ENCODE results near the gene PPP2R5C. TPM values are rescaled to one million over a fixed set of nuclear protein-coding genes. Genes with fewer than 3 reads are reported as not detected.

PPP2R5C gene
- total and polyA plus RNA-seq, 2 of the 8 experiments (the other 6 are each of a cell fraction or from before 2014, with no cell fraction given), result 49.6 to 95.9 TPM

- no peak overlapping the region for H2AFZ ChIP-seq (ENCODE audit: low read length)
- peaks cover 2% of the 10 kb centered on the region; the same call in 1 of the 2 replicates for H3K79me1 ChIP-seq (ENCODE audit: low read depth, low read length)
- no peak for DNase-seq (ENCODE audit: low read depth in 1 of 2, low spot score in 2 of 2)
- H3K18ac ChIP-seq (ENCODE audit: extremely low read depth, low read length), result no peak overlapping the region
- no peak overlapping the region for H2BK15ac ChIP-seq (ENCODE audit: low read length)
- H3K36me3 ChIP-seq (ENCODE audit: control insufficient read depth in 2 of 4, insufficient read depth in 4 of 4, low read length in 3 of 4), result no peaks in the 10 kb centered on the region; a peak in 2 of 8 replicates
- H3K79me2 ChIP-seq (ENCODE audit: control insufficient read depth in 1 of 2, insufficient read depth in 2 of 2, low read length in 2 of 2), result peaks cover 0 to 7% of the 10 kb centered on the region in 2 experiments; a peak in 1 of 4 replicates
- no peak overlapping the region for H3K14ac ChIP-seq (ENCODE audit: insufficient read length)
- no peak overlapping the region for H3K9ac ChIP-seq (replicated peaks in 1 of 4; ENCODE audit: extremely low read depth in 1 of 4, low read depth in 3 of 4, low read length in 3 of 4)
- no peak overlapping the region for H4K91ac ChIP-seq (replicated peaks; ENCODE audit: insufficient read length, low read length)
- no peak overlapping the region for H4K8ac ChIP-seq (ENCODE audit: extremely low read depth, insufficient read depth, low read length)
- H4K5ac ChIP-seq (ENCODE audit: insufficient read length, low read depth, low read length), result no peak overlapping the region
- WGBS, 2 experiments (ENCODE audit: extremely low coverage in 1 of 2, insufficient coverage in 1 of 2, insufficient read length in 1 of 2, insufficient replicate concordance in 2 of 2, low coverage in 1 of 2, low lambda C conversion rate in 2 of 2, missing lambda C conversion rate in 1 of 2), result 94% methylated on average over 7 of the region's 7 CpGs; no CpG with 5 or more reads in 1 of the 2 experiments
- H2BK120ac ChIP-seq (replicated peaks; ENCODE audit: low read depth, low read length), result no peak overlapping the region
- H3K4me3 ChIP-seq (ENCODE audit: extremely low read depth in 1 of 4, insufficient read depth in 2 of 4, low read depth in 3 of 4, low read length in 4 of 4), result no peak overlapping the region
- no peak overlapping the region for H3K4me2 ChIP-seq (ENCODE audit: insufficient read depth in 1 of 2, low read depth in 2 of 2, low read length in 2 of 2)
- H3K4ac ChIP-seq (replicated peaks; ENCODE audit: insufficient read length, low read depth, low read length), result no peak overlapping the region
- no peak for FAIRE-seq
- CTCF ChIA-PET (ENCODE audit: partially characterized antibody), result interaction anchor here (1.1 kb wide), 1 partner anchor 141 kb away, joined by 3 read pairs; no protein-coding TSS in a partner anchor
- POLR2A ChIA-PET (ENCODE audit: partially characterized antibody), result no interaction called here
- H3K27me3 ChIP-seq (replicated peaks in 1 of 4; ENCODE audit: control insufficient read depth in 3 of 4, extremely low read depth in 1 of 4, insufficient read depth in 3 of 4, low read length in 3 of 4), result no peaks in the 10 kb centered on the region
- no peaks in the 10 kb centered on the region for H3K9me3 ChIP-seq (ENCODE audit: insufficient read depth in 2 of 2, low read depth in 1 of 2, low read length in 1 of 2)
- no peak overlapping the region for H3K27ac ChIP-seq (ENCODE audit: low read depth, low read length)
- peaks cover 2 to 6% of the 10 kb centered on the region in 2 experiments for H4K20me1 ChIP-seq (replicated peaks in 1 of 2; ENCODE audit: control insufficient read depth in 1 of 2, insufficient read depth in 2 of 2, low read length in 2 of 2)
- H2AK5ac ChIP-seq (ENCODE audit: low read depth, low read length), result no peak overlapping the region
- H3K23ac ChIP-seq (ENCODE audit: insufficient read length), result no peak overlapping the region
- TF ChIP-seq FOSL1 (IDR thresholded peaks at IDR 0.05; ENCODE audit: insufficient read depth, low read depth, low read length) (no peak), RAD21 (IDR thresholded peaks at IDR 0.05 in 1 of 2, conservative IDR thresholded peaks at IDR 0.05 in 1 of 2; ENCODE audit: low read depth in 2 of 2, low read length in 2 of 2) (no peak), CBX8 (IDR thresholded peaks at IDR 0.05; ENCODE audit: borderline replicate concordance, low read depth, low read length) (no peak), TEAD4 (IDR thresholded peaks at IDR 0.05; ENCODE audit: low read depth, low read length) (no peak), CEBPB (IDR thresholded peaks at IDR 0.05; ENCODE audit: low read depth, low read length) (no peak), BRCA1 (IDR thresholded peaks at IDR 0.05; ENCODE audit: low read depth, low read length) (no peak), TAF7 (optimal IDR thresholded peaks at IDR 0.05; ENCODE audit: borderline replicate concordance, low read depth, low read length) (no peak), TAF1 (IDR thresholded peaks at IDR 0.05; ENCODE audit: low read depth, low read length) (no peak), JUND (IDR thresholded peaks at IDR 0.05; ENCODE audit: low read length) (no peak), SIX5 (IDR thresholded peaks at IDR 0.05; ENCODE audit: low read depth, low read length) (no peak)
- H3K4me1 ChIP-seq (replicated peaks in 1 of 4; ENCODE audit: control insufficient read depth in 3 of 4, insufficient read depth in 4 of 4, low read length in 3 of 4), result no peaks in the 10 kb centered on the region
- no peak overlapping the region for H3K56ac ChIP-seq (replicated peaks; ENCODE audit: insufficient read length, low read depth, low read length)
- no peak overlapping the region for H2BK20ac ChIP-seq (ENCODE audit: low read length)
- no peaks in the 10 kb centered on the region for H3K23me2 ChIP-seq (ENCODE audit: low read depth, low read length)
- no peak overlapping the region for H2BK5ac ChIP-seq (ENCODE audit: low read depth, low read length)
- no peak overlapping the region for H2BK12ac ChIP-seq (ENCODE audit: low read depth, low read length)
These were observed 116.3 kb downstream of the PPP2R5C start for GRCh38 chr14:101877766-101878165.
